ENCODE results near the gene THEM5.

THEM5 gene

DNA sequence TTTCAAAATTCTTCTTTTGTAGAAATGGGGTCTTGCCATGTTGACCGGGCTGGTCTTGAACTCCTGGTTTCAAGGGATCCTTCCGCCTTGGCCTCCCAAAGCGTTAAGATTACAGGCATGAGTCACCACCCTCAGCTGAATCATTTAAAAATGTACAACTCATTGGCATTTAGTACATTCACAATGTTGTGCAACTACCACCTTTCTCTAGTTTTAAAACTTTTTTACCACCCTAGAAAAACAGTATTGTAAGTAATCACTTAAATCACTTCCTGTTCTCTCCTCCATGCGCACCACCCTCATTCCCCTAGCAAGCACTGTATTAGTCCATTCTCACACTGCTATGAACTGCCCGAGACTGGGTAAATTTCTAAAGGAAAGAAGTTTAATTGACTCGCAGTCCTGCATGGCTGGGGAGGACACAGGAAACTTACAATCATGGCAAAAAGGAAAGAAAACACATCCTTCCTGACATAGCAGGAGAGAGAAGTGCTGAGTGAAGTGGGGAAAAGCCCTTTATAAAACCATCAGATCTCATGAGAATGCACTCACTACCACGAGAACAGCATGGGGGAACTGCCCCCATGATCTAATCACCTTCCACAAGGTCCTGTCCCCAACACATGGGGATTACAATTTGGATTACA is 14.4 kb upstream of the THEM5 start:
- peak overlapping the region; percentile 69 for H3K27ac ChIP-seq
- TF ChIP-seq, protein P1, sequence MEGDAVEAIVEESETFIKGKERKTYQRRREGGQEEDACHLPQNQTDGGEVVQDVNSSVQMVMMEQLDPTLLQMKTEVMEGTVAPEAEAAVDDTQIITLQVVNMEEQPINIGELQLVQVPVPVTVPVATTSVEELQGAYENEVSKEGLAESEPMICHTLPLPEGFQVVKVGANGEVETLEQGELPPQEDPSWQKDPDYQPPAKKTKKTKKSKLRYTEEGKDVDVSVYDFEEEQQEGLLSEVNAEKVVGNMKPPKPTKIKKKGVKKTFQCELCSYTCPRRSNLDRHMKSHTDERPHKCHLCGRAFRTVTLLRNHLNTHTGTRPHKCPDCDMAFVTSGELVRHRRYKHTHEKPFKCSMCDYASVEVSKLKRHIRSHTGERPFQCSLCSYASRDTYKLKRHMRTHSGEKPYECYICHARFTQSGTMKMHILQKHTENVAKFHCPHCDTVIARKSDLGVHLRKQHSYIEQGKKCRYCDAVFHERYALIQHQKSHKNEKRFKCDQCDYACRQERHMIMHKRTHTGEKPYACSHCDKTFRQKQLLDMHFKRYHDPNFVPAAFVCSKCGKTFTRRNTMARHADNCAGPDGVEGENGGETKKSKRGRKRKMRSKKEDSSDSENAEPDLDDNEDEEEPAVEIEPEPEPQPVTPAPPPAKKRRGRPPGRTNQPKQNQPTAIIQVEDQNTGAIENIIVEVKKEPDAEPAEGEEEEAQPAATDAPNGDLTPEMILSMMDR (conservative IDR thresholded peaks at IDR 0.05; ENCODE audit: low read depth), result no peak
- ChIA-PET CTCF (interaction anchor here (0.6 kb wide), 1 partner anchor 341 kb away, joined by 3 read pairs; no protein-coding TSS in a partner anchor), POLR2A (ENCODE audit: low non-redundant PET) (no interaction called here)
- DNase-seq (ENCODE audit: low spot score), result peak; percentile 34

DNA sequence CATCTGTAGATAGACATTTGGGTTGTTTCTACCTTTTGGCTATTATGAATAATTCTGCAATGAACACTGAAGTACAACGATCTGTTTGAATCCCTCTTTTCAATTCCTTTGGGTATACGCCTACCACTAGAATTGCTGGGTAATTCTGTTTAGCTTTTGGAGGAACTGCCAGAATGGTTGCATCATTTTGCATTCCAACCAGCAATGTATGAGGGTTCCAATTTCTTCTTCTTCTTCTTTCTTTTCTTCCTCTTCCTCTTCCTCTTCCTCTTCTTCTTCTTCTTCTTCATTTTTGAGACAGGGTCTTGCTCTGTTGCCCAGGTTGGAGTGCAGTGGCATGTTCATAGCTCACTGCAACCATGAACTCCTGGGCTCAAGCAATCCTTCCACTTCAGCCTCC is 13.8 kb upstream of the THEM5 start:
- DNase-seq (ENCODE audit: low spot score), result no peak
- ChIA-PET CTCF (no interaction called here), POLR2A (ENCODE audit: low non-redundant PET) (no interaction called here)
- TF ChIP-seq, protein P1 (conservative IDR thresholded peaks at IDR 0.05; ENCODE audit: low read depth), result no peak
- peak overlapping the region; percentile 69 for H3K27ac ChIP-seq

DNA sequence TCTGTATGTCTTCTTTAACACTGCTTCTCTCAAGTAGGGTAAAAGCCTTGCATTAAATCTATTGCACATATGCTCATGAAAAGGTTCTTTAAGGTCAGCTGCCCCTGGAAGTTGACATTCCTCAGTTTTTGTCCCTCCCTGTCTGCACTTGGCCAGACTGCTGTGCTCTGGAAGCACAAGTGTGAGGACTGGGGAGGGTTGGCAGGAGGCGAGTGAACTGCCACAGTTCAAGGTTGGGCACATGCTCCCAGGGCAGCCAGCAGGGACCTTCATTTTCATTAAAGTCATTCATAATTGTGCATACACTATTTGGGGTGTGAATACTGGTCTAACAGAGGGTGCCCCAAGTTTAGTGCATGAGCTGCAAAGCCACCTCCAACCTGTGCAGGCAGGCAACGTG is 10.9 kb upstream of the THEM5 start:
- ChIA-PET CTCF (interaction anchor here (0.7 kb wide), 1 partner anchor 1750 kb away, joined by 3 read pairs; no protein-coding TSS in a partner anchor), POLR2A (ENCODE audit: low non-redundant PET) (no interaction called here)
- TF ChIP-seq, protein P1 (conservative IDR thresholded peaks at IDR 0.05; ENCODE audit: low read depth), result no peak
- DNase-seq (ENCODE audit: low spot score), result no peak
- H3K27ac ChIP-seq, result peak overlapping the region; percentile 14; the same call in 1 of the 2 replicates

DNA sequence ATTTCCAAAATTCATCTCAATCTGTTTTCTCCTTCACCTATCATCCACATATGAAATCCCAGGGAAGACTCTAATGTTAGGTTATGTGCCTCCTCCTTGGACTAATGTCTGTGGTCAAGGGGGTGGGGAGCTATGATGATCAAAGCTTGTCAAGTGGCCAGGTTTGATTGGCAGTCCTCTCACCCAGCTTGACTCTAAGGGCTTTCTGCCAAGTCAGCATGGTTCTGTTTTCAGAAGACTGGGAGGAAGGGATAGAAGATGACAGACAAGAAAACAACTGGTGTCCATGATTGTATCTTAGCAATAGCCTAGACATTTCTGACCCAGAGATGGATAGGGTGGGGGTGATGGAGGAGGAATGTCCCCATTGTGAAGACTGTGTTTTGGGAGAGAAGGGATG is 9.1 kb upstream of the THEM5 start:
- no peak for DNase-seq (ENCODE audit: low spot score)
- TF ChIP-seq, protein P1 (conservative IDR thresholded peaks at IDR 0.05; ENCODE audit: low read depth), result no peak
- ChIA-PET CTCF (no interaction called here), POLR2A (ENCODE audit: low non-redundant PET) (no interaction called here)
- no peak overlapping the region for H3K27ac ChIP-seq

DNA sequence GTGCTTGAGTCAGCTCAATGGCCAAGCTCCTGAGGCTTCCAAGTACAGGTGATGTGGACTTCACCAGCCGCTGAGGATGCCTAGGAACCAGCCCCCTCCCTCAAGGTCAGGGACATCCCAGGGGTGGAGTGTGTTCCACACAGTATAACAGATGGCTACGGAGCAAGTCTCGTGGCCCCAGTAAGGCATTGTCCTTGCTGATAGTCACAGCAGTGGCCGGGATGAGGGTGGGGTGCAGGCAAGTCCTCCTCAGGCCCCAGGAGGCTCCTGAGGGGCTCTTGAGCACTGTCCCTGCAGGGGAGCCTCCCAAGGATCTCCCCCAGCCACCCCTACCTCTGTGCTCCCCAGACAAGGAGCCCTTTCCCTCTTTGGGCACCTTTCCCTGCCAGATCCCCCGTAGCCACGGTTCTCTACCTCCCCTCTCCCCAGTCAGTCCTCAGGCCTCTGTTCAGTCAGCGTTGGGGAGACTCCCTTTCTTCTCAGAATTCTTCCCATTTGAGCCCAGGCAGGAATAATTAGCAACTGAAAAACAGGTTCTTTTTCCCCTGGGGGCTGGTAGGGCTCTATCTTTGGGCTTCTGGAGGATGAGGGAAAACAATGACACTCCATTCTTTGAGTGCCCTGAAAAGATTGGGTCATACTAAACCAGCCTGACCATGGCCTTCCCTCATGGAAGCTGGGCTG is 7.1 kb upstream of the THEM5 start:
- ChIA-PET CTCF (no interaction called here), POLR2A (ENCODE audit: low non-redundant PET) (no interaction called here)
- no peak for DNase-seq (ENCODE audit: low spot score)
- TF ChIP-seq, protein P1 (conservative IDR thresholded peaks at IDR 0.05; ENCODE audit: low read depth), result no peak
- no peak overlapping the region; the same call in 1 of the 2 replicates for H3K27ac ChIP-seq

DNA sequence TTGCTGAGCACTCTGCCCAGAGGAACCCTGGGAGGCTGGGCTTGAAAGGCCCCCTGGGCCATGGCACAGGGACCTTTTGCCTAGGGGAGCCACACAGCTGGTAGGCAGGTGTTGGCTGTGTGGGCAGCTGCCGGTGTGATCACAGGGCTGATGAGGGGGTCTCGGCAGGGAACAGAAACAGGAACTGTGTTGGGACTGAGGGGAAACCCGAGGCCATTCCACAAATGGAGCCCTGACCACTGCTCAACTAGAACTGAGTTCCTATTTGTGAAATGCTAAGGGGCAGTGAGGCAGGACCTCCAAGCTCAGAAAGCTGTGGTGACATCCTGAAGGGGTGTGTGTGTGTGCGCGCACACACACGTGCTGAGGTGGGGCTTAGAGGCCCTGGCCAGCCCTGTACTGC is 6.4 kb upstream of the THEM5 start:
- peak overlapping the region; percentile 85 for H3K27ac ChIP-seq
- no peak for DNase-seq (ENCODE audit: low spot score)
- TF ChIP-seq, protein P1 (conservative IDR thresholded peaks at IDR 0.05; ENCODE audit: low read depth), result no peak
- ChIA-PET CTCF (no interaction called here), POLR2A (ENCODE audit: low non-redundant PET) (no interaction called here)
